RWPE2 (cell line): Measurements from ENCODE around the gene KCNB1.

Experiments used
- ATAC-seq: fragments of 200-7000 bp; cut with Tn5 transposase; 3 replicates; pipeline ENCODE4 v1.9.1; 2021; ENCODE audit warnings: low read depth
- DNase-seq: peaks from one replicate; pipeline ENCODE4 v3.0.0-alpha.2; 2020; ENCODE audit warnings: low spot score
- H3K27ac ChIP-seq: fragments of 450-650 bp; 2 replicates; pipeline ENCODE4 v1.5.1; 2017; ENCODE audit warnings: mild to moderate bottlenecking; ENCODE audit not compliant: poor library complexity, severe bottlenecking
- H3K27me3 ChIP-seq: fragments of 250-450 bp; sonication (Bioruptor Pico); 2 replicates; pipeline ENCODE4 v1.5.1; 2021; ENCODE audit warnings: mild to moderate bottlenecking, moderate library complexity; ENCODE audit not compliant: insufficient read depth, poor library complexity, severe bottlenecking
- H3K36me3 ChIP-seq: fragments of 250-450 bp; sonication (Bioruptor Pico); 2 replicates; pipeline ENCODE4 v1.5.1; 2020; ENCODE audit warnings: low read depth, mild to moderate bottlenecking, moderate library complexity
- H3K4me1 ChIP-seq: fragments of 250-450 bp; sonication (Bioruptor Pico); 2 replicates; pipeline ENCODE4 v1.5.1; 2021; ENCODE audit warnings: mild to moderate bottlenecking, moderate library complexity; ENCODE audit not compliant: insufficient read depth, poor library complexity, severe bottlenecking
- H3K4me3 ChIP-seq: fragments of 250-450 bp; sonication (Bioruptor Pico); 2 replicates; pipeline ENCODE4 v1.5.1; 2021; ENCODE audit warnings: mild to moderate bottlenecking, moderate library complexity; ENCODE audit not compliant: severe bottlenecking
- H3K9me3 ChIP-seq: fragments of 250-450 bp; sonication (Bioruptor Pico); 2 replicates; pipeline ENCODE4 v1.5.1; 2021; ENCODE audit warnings: mild to moderate bottlenecking, moderate library complexity; ENCODE audit not compliant: severe bottlenecking
- TF ChIP-seq, protein P1 (sequence below): fragments of 450-650 bp; IDR thresholded peaks from one replicate; pipeline ENCODE4 v1.5.1; 2017; ENCODE audit warnings: mild to moderate bottlenecking, moderate library complexity; ENCODE audit not compliant: poor library complexity, severe bottlenecking

KCNB1 gene

DNA sequence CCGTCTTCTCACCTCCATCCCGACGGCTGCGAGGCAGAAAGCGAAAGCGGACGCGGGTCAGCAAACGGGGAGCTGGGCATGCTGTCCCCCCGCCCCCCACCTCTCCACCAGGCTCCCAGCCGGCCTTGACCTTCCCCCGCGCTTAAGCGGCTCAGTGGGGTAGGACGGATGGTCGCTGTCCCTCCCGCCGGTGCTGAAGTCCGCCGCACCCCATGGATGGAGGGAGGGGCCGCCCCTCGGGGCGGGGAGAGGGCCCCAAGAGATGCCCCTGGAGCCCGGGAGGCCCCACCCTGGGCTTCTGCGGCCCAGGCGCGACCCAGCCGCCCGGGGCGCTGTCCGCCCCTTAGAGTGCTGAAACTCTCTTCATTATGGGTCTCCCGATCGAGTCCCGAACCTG is at the start of gene KCNB1:
TSS of gene KCNB1 (minus strand) at position 48 of the 397 bp plus-strand sequence. CDS start 188 bp downstream, outside the sequence.
- Histone ChIP-seq H3K27ac (no peak within 1 kb of the TSS), H3K27me3 (peaks cover 40% of the 10 kb centered on the region), H3K36me3 (no peaks in the 10 kb centered on the region), H3K4me3 (no peak within 1 kb of the TSS), H3K9me3 (no peaks in the 10 kb centered on the region), H3K4me1 (no peaks in the 10 kb centered on the region)
- TF ChIP-seq, protein P1, sequence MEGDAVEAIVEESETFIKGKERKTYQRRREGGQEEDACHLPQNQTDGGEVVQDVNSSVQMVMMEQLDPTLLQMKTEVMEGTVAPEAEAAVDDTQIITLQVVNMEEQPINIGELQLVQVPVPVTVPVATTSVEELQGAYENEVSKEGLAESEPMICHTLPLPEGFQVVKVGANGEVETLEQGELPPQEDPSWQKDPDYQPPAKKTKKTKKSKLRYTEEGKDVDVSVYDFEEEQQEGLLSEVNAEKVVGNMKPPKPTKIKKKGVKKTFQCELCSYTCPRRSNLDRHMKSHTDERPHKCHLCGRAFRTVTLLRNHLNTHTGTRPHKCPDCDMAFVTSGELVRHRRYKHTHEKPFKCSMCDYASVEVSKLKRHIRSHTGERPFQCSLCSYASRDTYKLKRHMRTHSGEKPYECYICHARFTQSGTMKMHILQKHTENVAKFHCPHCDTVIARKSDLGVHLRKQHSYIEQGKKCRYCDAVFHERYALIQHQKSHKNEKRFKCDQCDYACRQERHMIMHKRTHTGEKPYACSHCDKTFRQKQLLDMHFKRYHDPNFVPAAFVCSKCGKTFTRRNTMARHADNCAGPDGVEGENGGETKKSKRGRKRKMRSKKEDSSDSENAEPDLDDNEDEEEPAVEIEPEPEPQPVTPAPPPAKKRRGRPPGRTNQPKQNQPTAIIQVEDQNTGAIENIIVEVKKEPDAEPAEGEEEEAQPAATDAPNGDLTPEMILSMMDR, result no peak
- ATAC-seq (peak; percentile 58), DNase-seq (no peak)

- no peaks in the 10 kb centered on the region for H3K27me3 ChIP-seq
- H3K4me1 ChIP-seq, result peaks cover 8% of the 10 kb centered on the region
- no peaks in the 10 kb centered on the region for H3K36me3 ChIP-seq
- no peaks in the 10 kb centered on the region for H3K9me3 ChIP-seq
- TF ChIP-seq, protein P1, result no peak
- peak; percentile 93 for DNase-seq
- peak; percentile 96 for ATAC-seq
- no peak overlapping the region for H3K27ac ChIP-seq
- no peak overlapping the region for H3K4me3 ChIP-seq
Observed at GRCh38 chr20:49529470-49529869, 47.0 kb upstream of the KCNB1 start.

- DNase-seq (no peak), ATAC-seq (no peak)
- Histone ChIP-seq H3K27me3 (no peaks in the 10 kb centered on the region), H3K36me3 (no peaks in the 10 kb centered on the region), H3K27ac (no peak overlapping the region), H3K9me3 (no peaks in the 10 kb centered on the region), H3K4me3 (no peak overlapping the region), H3K4me1 (peaks cover 8% of the 10 kb centered on the region)
- TF ChIP-seq, protein P1, result no peak
Observed at GRCh38 chr20:49526568-49526967, 44.1 kb upstream of the KCNB1 start.

GRCh38 chr20:49526056-49526455 is 43.6 kb upstream of the KCNB1 start:
- no peaks in the 10 kb centered on the region for H3K27me3 ChIP-seq
- H3K27ac ChIP-seq, result no peak overlapping the region
- H3K4me3 ChIP-seq, result no peak overlapping the region
- no peaks in the 10 kb centered on the region for H3K9me3 ChIP-seq
- ATAC-seq (no peak), DNase-seq (no peak)
- TF ChIP-seq, protein P1, result no peak
- peaks cover 8% of the 10 kb centered on the region for H3K4me1 ChIP-seq
- no peaks in the 10 kb centered on the region for H3K36me3 ChIP-seq

DNA sequence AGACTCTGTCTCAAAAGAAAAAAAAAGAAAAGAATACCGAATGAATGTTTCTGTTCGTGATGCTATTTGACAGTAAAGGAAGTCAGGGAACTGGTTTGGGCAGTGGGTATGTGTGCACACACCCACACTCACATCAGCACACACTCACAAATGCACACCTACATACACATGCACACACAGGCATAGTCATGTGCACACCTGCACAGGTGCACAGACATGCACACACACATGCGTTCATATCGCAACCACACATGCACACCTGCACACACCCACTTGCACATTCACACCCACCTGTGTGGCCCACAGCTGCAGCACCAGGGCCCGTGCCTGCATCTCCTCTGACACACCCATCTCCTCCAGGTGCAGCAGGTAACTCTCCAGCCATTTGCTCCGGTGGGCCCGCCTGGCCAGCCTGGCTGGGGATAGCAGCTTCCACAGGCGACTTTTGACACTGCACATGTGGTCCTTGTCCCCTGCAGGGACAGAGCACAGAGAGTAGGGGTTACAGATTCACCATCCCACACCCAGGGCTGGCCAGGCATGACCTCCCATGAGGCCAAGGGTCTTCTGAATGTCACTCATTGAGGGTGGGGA is 41.4 kb upstream of the KCNB1 start:
- no peak for ATAC-seq
- Histone ChIP-seq H3K4me3 (no peak overlapping the region), H3K36me3 (no peaks in the 10 kb centered on the region), H3K4me1 (no peaks in the 10 kb centered on the region), H3K27me3 (no peaks in the 10 kb centered on the region), H3K27ac (no peak overlapping the region), H3K9me3 (no peaks in the 10 kb centered on the region)
- TF ChIP-seq, protein P1, result no peak
- no peak for DNase-seq
